ENCODE results near the gene CD1D. TPM values are rescaled to one million over a fixed set of nuclear protein-coding genes. Genes with fewer than 3 reads are reported as not detected.

CD1D gene
- not detected for total RNA-seq (2021; ENCODE audit: unreplicated experiment)
- polyA plus RNA-seq (2012), result 0.03 TPM in 1 of 2 replicates, not detected in the other
- Bru-seq, nascent RNA, result percentile 13 among the genes with signal in this experiment
- BruChase-seq, experiment 1, labeled RNA remaining after a 6-hour chase, result percentile 11 among the genes with signal in this experiment
- BruChase-seq, experiment 2, labeled RNA remaining after a 2-hour chase, result percentile 7 among the genes with signal in this experiment
- long read RNA-seq, result 0 reads

GRCh38 chr1:158180741-158181576 lies at the start of gene CD1D:
Gene CD1D (plus strand): TSS chr1:158180895. CDS start chr1:158181102, 207 bp downstream.
- CTCF ChIA-PET, result interaction anchor here (1.2 kb wide), 1 partner anchor 23 kb away, joined by 3 read pairs; no protein-coding TSS in a partner anchor
- Histone ChIP-seq H3K9me3 (ENCODE audit: control insufficient read depth in 1 of 2, insufficient read depth in 1 of 2, low read depth in 1 of 2, low read length in 2 of 2) (no peaks in the 10 kb centered on the region), H3K36me3 (ENCODE audit: control insufficient read depth in 1 of 2, insufficient read depth in 2 of 2, low read length in 2 of 2) (no peaks in the 10 kb centered on the region), H3K4me1 (ENCODE audit: control insufficient read depth in 1 of 2, insufficient read depth in 2 of 2, low read length in 2 of 2) (no peaks in the 10 kb centered on the region), H3K27ac (ENCODE audit: low read depth, low read length) (no peak within 1 kb of the TSS), H3K27me3 (ENCODE audit: insufficient read depth, low read length) (peaks cover 44% of the 10 kb centered on the region), H3K4me3 (replicated peaks in 1 of 2; ENCODE audit: low read depth in 1 of 2, low read length in 2 of 2) (no peak within 1 kb of the TSS), H3K79me2 (ENCODE audit: insufficient read depth, low read length) (no peaks in the 10 kb centered on the region), H3K9me2 (ENCODE audit: insufficient read depth) (no peaks in the 10 kb centered on the region), H4K20me1 (ENCODE audit: insufficient read depth) (no peaks in the 10 kb centered on the region), H3K4me2 (ENCODE audit: low read length) (no peak within 1 kb of the TSS), H3K9ac (ENCODE audit: low read length) (no peak within 1 kb of the TSS), H2AFZ (ENCODE audit: low read depth, low read length, poor library complexity, severe bottlenecking) (no peak within 1 kb of the TSS)
- BruUV-seq (replicated peaks), result no TSS peak
- no peak for DNase-seq (ENCODE audit: low read depth, low spot score)
- no peak for ATAC-seq
- intact Hi-C loops (cut with micrococcal nuclease), result no loop called here
- RAD21 ChIA-PET (ENCODE audit: low non-redundant PET in 1 of 2, low total read pairs in 2 of 2, uncharacterized antibody in 2 of 2, unreplicated experiment in 2 of 2), result no interaction called here
- TF ChIP-seq JUND (IDR thresholded peaks at IDR 0.05) (no peak), CTCF (IDR thresholded peaks at IDR 0.05 in 2 of 3, conservative IDR thresholded peaks at IDR 0.05 in 1 of 3; ENCODE audit: borderline replicate concordance in 1 of 3, insufficient read depth in 1 of 3, low read depth in 2 of 3, low read length in 2 of 3) (no peak), SP1 (IDR thresholded peaks at IDR 0.05; ENCODE audit: low read depth) (no peak), ZFX (IDR thresholded peaks at IDR 0.05) (no peak)
- POLR2A ChIA-PET, result no interaction called here

GRCh38 chr1:158131217-158131616 lies 49.5 kb upstream of the CD1D start:
- no peak overlapping the region for H2AFZ ChIP-seq (ENCODE audit: low read depth, low read length, poor library complexity, severe bottlenecking)
- H3K4me3 ChIP-seq (replicated peaks in 1 of 2; ENCODE audit: low read depth in 1 of 2, low read length in 2 of 2), result no peak overlapping the region
- ChIA-PET RAD21 (ENCODE audit: low non-redundant PET in 1 of 2, low total read pairs in 2 of 2, uncharacterized antibody in 2 of 2, unreplicated experiment in 2 of 2) (no interaction called here), CTCF (no interaction called here), POLR2A (no interaction called here)
- intact Hi-C loops (cut with micrococcal nuclease), result no loop called here
- DNase-seq (ENCODE audit: low read depth, low spot score), result no peak
- no peaks in the 10 kb centered on the region for H3K9me3 ChIP-seq (ENCODE audit: control insufficient read depth in 1 of 2, insufficient read depth in 1 of 2, low read depth in 1 of 2, low read length in 2 of 2)
- H3K79me2 ChIP-seq (ENCODE audit: insufficient read depth, low read length), result no peaks in the 10 kb centered on the region
- H3K4me1 ChIP-seq (ENCODE audit: control insufficient read depth in 1 of 2, insufficient read depth in 2 of 2, low read length in 2 of 2), result no peaks in the 10 kb centered on the region
- no TSS peak for BruUV-seq (replicated peaks)
- no peak overlapping the region for H3K27ac ChIP-seq (ENCODE audit: low read depth, low read length)
- H3K9me2 ChIP-seq (ENCODE audit: insufficient read depth), result no peaks in the 10 kb centered on the region
- ATAC-seq, result no peak
- no peak overlapping the region for H3K9ac ChIP-seq (ENCODE audit: low read length)
- no peaks in the 10 kb centered on the region for H3K36me3 ChIP-seq (ENCODE audit: control insufficient read depth in 1 of 2, insufficient read depth in 2 of 2, low read length in 2 of 2)
- H3K4me2 ChIP-seq (ENCODE audit: low read length), result no peak overlapping the region
- H4K20me1 ChIP-seq (ENCODE audit: insufficient read depth), result no peaks in the 10 kb centered on the region
- peaks cover 4% of the 10 kb centered on the region; the same call in 1 of the 2 replicates for H3K27me3 ChIP-seq (ENCODE audit: insufficient read depth, low read length)
- TF ChIP-seq SRF (IDR thresholded peaks at IDR 0.05; ENCODE audit: low read depth) (no peak), FOSL1 (IDR thresholded peaks at IDR 0.05; ENCODE audit: low read depth) (no peak), CTCF (IDR thresholded peaks at IDR 0.05 in 2 of 3, conservative IDR thresholded peaks at IDR 0.05 in 1 of 3; ENCODE audit: borderline replicate concordance in 1 of 3, insufficient read depth in 1 of 3, low read depth in 2 of 3, low read length in 2 of 3) (no peak), MAX (IDR thresholded peaks at IDR 0.05) (no peak), SIN3A (IDR thresholded peaks at IDR 0.05; ENCODE audit: low read depth) (no peak), ELF1 (IDR thresholded peaks at IDR 0.05; ENCODE audit: borderline replicate concordance, low read depth) (no peak), POLR2AphosphoS5 (IDR thresholded peaks at IDR 0.05; ENCODE audit: low read depth, low read length) (no peak), ZFX (IDR thresholded peaks at IDR 0.05) (no peak), JUND (IDR thresholded peaks at IDR 0.05) (no peak), YY1 (IDR thresholded peaks at IDR 0.05; ENCODE audit: extremely low read depth, insufficient replicate concordance, low read depth, low read length) (no peak), EZH2phosphoT487 (IDR thresholded peaks at IDR 0.05; ENCODE audit: borderline replicate concordance) (no peak)

Data from HCT116 (cell line).